Calu3 (cell line): ENCODE measurements around the gene MACROD2. TPM values are rescaled to one million over a fixed set of nuclear protein-coding genes. Genes with fewer than 3 reads are reported as not detected.

ENCODE experiments used
- BruUV-seq: library from RNA; stranded (reverse); fragments of 400-500 nt; replicated peaks from 2 replicates; lab custom pipeline; 2021; lab: Mats Ljungman, UMichigan
- CTCF ChIA-PET: fragments of 300-600 bp; sonication (Branson Sonifier 250); formaldehyde crosslinking; loops from one replicate; lab custom pipeline; 2022; ENCODE audit warnings: antibody characterized with exemption; lab: Charles Lee
- DNase-seq: peaks from one replicate; pipeline ENCODE4 v3.0.0; 2022
- H3K27ac Mint-ChIP-seq: one replicate; pipeline ENCODE4 v1.8.0; 2022; ENCODE audit warnings: mixed read lengths; ENCODE audit not compliant: unreplicated experiment
- H3K27me3 Mint-ChIP-seq: one replicate; pipeline ENCODE4 v1.8.0; 2022; ENCODE audit warnings: mixed read lengths; ENCODE audit not compliant: unreplicated experiment
- H3K36me3 Mint-ChIP-seq: one replicate; pipeline ENCODE4 v1.8.0; 2022; ENCODE audit warnings: mild to moderate bottlenecking, moderate library complexity, mixed read lengths; ENCODE audit not compliant: insufficient read depth, unreplicated experiment
- H3K4me1 Mint-ChIP-seq: one replicate; pipeline ENCODE4 v1.8.0; 2022; ENCODE audit warnings: mild to moderate bottlenecking, low read depth, mixed read lengths; ENCODE audit not compliant: unreplicated experiment
- H3K4me3 Mint-ChIP-seq: one replicate; pipeline ENCODE4 v1.8.0; 2022; ENCODE audit warnings: mild to moderate bottlenecking, low read depth, moderate library complexity, mixed read lengths; ENCODE audit not compliant: unreplicated experiment
- H3K9me3 Mint-ChIP-seq: one replicate; pipeline ENCODE4 v1.8.0; 2022; ENCODE audit warnings: low read depth, mixed read lengths; ENCODE audit not compliant: unreplicated experiment
- CTCF ChIP-seq: fragments of 200-600 bp; IDR thresholded peaks from one replicate; pipeline ENCODE4 v1.8.0; 2022; ENCODE audit warnings: antibody characterized with exemption; ENCODE audit not compliant: unreplicated experiment
- intact Hi-C: fragments of 100-400 bp; cut with micrococcal nuclease; formaldehyde crosslinking; loops from one replicate; pipeline ENCODE4 v1.10.0; 2022; ENCODE audit not compliant: unreplicated experiment
- total RNA-seq: library from RNA; stranded (reverse); gene quantifications from 2 replicates; pipeline ENCODE4 v1.2.3, GENCODE V29; 2022

Gene MACROD2
- total RNA-seq, 1 experiment from 2014 or later, result 29.4 TPM

GRCh38 chr20:14562981-14563380 is 567.7 kb downstream of the MACROD2 start:
- TF ChIP-seq CTCF, result no peak
- Mint-ChIP-seq H3K4me3 (no peak overlapping the region), H3K27me3 (no peaks in the 10 kb centered on the region), H3K27ac (no peak overlapping the region), H3K4me1 (peaks cover 6% of the 10 kb centered on the region), H3K36me3 (no peaks in the 10 kb centered on the region), H3K9me3 (no peaks in the 10 kb centered on the region)
- no peak for DNase-seq
- no TSS peak for BruUV-seq
- CTCF ChIA-PET, result no interaction called here
- intact Hi-C loops, result no loop called here

- H3K27ac Mint-ChIP-seq, result no peak overlapping the region
- no peaks in the 10 kb centered on the region for H3K36me3 Mint-ChIP-seq
- peaks cover 6% of the 10 kb centered on the region for H3K4me1 Mint-ChIP-seq
- TF ChIP-seq CTCF, result no peak
- H3K4me3 Mint-ChIP-seq, result no peak overlapping the region
- no TSS peak for BruUV-seq
- no peaks in the 10 kb centered on the region for H3K27me3 Mint-ChIP-seq
- CTCF ChIA-PET, result no interaction called here
- DNase-seq, result no peak
- H3K9me3 Mint-ChIP-seq, result no peaks in the 10 kb centered on the region
- intact Hi-C loops, result no loop called here
These were observed 571.2 kb downstream of the MACROD2 start for GRCh38 chr20:14566505-14566904.

GRCh38 chr20:14568225-14568624 is 572.9 kb downstream of the MACROD2 start:
- BruUV-seq, result no TSS peak
- no peak overlapping the region for H3K27ac Mint-ChIP-seq
- H3K4me3 Mint-ChIP-seq, result no peak overlapping the region
- CTCF ChIA-PET, result interaction anchor here (0.6 kb wide), 1 partner anchor 460 kb away, joined by 6 read pairs; no protein-coding TSS in a partner anchor
- H3K9me3 Mint-ChIP-seq, result no peaks in the 10 kb centered on the region
- no peak for DNase-seq
- H3K27me3 Mint-ChIP-seq, result no peaks in the 10 kb centered on the region
- TF ChIP-seq CTCF, result no peak
- no peaks in the 10 kb centered on the region for H3K36me3 Mint-ChIP-seq
- no peaks in the 10 kb centered on the region for H3K4me1 Mint-ChIP-seq
- intact Hi-C loops, result no loop called here

DNA sequence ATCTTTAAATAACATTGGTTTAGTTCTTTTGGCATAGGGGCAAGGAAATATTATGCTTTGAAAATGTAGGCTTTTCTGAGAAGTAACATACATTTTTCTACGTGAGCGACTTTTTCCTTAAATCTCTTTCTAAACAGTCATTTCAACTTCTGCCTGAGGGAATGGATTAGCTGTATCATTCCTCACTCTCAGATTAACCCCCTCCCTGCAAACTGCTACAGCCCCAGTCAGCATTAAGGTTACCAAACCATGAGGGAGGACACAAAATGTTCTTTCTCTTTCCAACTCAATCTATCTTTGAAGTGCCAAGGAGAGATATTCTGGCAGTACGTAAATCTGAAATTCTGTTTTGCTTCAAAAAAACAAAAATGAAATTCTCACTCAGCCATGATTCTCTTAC is 573.4 kb downstream of the MACROD2 start:
- no peak for DNase-seq
- no peaks in the 10 kb centered on the region for H3K27me3 Mint-ChIP-seq
- CTCF ChIA-PET, result no interaction called here
- no peaks in the 10 kb centered on the region for H3K4me1 Mint-ChIP-seq
- intact Hi-C loops, result no loop called here
- BruUV-seq, result no TSS peak
- H3K9me3 Mint-ChIP-seq, result no peaks in the 10 kb centered on the region
- no peak overlapping the region for H3K4me3 Mint-ChIP-seq
- no peak overlapping the region for H3K27ac Mint-ChIP-seq
- no peaks in the 10 kb centered on the region for H3K36me3 Mint-ChIP-seq
- TF ChIP-seq CTCF, result no peak
